ENCODE measurements around the gene FNTB.
A peak's percentile ranks its signal among the peaks of the same experiment; 100 is the strongest.

Gene FNTB

GRCh38 chr14:65101631-65102440 is 115.1 kb downstream of the FNTB start:
- TF ChIP-seq, protein P1, sequence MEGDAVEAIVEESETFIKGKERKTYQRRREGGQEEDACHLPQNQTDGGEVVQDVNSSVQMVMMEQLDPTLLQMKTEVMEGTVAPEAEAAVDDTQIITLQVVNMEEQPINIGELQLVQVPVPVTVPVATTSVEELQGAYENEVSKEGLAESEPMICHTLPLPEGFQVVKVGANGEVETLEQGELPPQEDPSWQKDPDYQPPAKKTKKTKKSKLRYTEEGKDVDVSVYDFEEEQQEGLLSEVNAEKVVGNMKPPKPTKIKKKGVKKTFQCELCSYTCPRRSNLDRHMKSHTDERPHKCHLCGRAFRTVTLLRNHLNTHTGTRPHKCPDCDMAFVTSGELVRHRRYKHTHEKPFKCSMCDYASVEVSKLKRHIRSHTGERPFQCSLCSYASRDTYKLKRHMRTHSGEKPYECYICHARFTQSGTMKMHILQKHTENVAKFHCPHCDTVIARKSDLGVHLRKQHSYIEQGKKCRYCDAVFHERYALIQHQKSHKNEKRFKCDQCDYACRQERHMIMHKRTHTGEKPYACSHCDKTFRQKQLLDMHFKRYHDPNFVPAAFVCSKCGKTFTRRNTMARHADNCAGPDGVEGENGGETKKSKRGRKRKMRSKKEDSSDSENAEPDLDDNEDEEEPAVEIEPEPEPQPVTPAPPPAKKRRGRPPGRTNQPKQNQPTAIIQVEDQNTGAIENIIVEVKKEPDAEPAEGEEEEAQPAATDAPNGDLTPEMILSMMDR (IDR thresholded peaks at IDR 0.05) = no peak

- TF ChIP-seq, protein P1 (IDR thresholded peaks at IDR 0.05) = no peak
These were observed 115.9 kb downstream of the FNTB start, which contains the start of gene MAX for GRCh38 chr14:65102441-65103149. TSS of gene MAX (minus strand) at chr14:65102517. CDS start at chr14:65102339, 178 bp downstream.

DNA sequence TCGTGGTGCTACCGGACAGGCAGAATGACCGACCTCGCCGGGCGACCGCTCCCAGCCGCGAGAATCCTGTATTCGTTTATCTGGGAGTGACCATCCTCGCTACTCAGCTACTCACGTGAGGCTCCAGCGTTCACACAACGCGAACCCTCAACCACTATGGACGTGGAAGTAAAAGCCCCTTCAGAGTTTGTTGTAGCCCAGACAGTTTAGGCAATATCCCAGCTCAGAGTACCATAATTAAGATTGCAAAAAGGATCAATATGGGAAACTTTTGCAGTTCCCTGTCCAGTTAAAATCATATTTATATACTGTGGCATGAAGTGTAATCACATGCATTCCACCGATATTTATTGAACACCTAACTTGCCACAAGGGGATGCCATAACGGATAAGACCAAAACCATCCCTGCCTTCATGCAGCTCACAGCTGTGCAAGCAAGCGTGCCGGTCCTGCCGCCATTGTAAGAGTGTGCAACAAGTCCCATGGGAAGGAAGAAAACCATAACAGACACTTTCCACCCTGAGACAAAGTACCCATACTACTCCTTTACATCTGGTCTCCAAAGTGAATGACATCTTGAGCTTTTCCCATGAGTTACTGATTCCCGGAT is 116.6 kb downstream of the FNTB start:
- TF ChIP-seq, protein P1 (IDR thresholded peaks at IDR 0.05) = peak; percentile 40; the same call in 1 of the 2 replicates

DNA sequence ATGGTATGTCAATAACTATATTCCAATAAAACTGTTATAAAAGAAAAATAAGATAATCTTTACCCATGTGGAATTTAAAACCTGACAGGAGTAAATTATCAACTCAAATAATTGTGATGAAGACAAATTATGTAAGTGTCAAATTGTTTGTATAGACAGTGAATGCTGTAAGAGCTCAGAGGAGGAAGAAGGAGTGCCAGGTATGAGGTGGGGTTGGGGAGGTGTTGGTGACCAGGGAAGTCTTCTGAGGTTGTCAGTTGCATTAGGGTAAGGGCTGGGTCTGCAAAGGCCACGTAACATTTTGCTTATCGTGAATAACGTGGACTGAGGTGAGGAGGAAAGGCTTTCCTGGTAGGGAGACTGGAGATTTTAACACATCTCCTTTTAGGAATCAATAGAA is 118.1 kb downstream of the FNTB start:
- TF ChIP-seq, protein P1 (IDR thresholded peaks at IDR 0.05) = no peak

DNA sequence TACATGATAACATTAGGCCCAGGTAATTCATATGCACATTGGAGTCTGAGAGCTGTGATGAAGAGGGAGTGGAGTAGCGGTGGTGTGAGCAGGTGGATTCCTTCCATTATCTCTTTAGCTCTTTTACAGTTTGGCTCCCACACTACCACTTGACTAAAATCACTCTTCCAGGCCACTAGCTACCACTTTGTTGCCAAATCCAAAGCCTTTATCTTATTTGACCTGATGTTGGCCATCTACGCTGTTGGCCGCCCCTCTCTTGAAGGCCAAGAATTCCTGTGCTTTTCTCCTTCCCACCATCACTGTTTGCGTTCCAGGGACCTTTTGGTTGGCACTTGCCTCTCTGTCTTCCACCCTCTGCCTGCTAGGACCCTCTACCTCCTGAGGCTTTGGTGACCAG is 119.6 kb downstream of the FNTB start:
- TF ChIP-seq, protein P1 (IDR thresholded peaks at IDR 0.05) = no peak

DNA sequence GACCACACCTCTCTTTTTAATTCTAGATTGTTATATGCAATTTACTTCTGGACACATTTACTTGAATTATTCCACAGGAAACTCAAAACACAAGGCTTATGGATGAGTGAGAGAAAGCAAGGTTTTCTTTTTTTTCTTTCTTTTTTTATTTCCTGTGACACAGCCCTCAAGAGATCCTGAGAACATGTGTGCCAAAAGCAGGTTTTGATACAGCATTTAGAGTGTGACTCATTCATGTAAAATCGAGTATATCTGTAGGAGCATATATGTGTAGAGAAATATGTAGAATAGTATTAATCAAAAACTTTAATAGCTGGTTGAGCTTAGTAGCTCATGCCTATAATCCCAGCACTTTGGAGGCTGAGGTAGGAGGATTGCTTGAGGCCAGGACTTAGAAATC is 120.0 kb downstream of the FNTB start:
- TF ChIP-seq, protein P1 (IDR thresholded peaks at IDR 0.05) = no peak

- TF ChIP-seq, protein P1 (IDR thresholded peaks at IDR 0.05) = no peak
These were observed 120.5 kb downstream of the FNTB start for GRCh38 chr14:65107200-65107599.

All from LNCAP (cell line).